ENCODE results near the gene BOK.

DNA sequence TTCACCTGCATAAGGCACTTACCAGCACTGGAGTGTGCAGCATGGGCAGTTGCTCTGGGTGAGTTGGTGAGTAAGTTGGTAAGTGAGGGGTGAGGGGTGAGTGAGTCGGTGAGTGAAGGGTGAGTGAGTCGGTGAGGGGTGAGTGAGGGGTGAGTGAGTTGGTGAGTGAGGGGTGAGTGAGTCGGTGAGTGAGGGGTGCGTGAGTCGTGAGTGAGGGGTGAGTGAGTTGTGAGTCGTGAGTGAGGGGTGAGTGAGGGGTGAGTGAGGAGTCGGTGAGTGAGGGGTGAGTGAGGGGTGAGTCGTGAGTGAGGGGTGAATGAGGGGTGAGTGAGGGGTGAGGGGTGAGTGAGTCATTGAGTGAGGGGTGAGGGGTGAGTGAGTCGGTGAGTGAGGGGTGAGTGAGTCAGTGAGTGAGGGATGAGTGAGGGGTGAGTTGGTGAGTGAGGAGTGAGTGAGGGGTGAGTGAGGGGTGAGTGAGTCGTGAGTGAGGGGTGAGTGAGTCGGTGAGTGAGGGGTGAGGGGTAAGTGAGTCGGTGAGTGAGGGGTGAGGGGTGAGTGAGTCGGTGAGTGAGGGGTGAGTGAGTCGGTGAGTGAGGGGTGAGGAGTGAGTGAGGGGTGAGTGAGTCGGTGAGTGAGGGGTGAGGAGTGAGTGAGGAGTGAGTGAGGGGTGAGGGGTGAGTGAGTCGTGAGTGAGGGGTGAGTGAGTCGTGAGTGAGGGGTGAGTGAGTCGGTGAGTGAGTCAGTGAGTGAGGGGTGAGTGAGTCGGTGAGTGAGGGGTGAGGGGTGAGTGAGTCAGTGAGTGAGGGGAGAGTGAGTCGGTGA lies 61.3 kb downstream of the BOK start:
- TF ChIP-seq ZFX (IDR thresholded peaks at IDR 0.05) (no peak), EGR1 (IDR thresholded peaks at IDR 0.05; ENCODE audit: low read depth) (no peak), POLR2A (IDR thresholded peaks at IDR 0.05; ENCODE audit: borderline replicate concordance, extremely low read depth, insufficient read depth, insufficient read length) (no peak)
- TF ChIP-seq, protein P1, sequence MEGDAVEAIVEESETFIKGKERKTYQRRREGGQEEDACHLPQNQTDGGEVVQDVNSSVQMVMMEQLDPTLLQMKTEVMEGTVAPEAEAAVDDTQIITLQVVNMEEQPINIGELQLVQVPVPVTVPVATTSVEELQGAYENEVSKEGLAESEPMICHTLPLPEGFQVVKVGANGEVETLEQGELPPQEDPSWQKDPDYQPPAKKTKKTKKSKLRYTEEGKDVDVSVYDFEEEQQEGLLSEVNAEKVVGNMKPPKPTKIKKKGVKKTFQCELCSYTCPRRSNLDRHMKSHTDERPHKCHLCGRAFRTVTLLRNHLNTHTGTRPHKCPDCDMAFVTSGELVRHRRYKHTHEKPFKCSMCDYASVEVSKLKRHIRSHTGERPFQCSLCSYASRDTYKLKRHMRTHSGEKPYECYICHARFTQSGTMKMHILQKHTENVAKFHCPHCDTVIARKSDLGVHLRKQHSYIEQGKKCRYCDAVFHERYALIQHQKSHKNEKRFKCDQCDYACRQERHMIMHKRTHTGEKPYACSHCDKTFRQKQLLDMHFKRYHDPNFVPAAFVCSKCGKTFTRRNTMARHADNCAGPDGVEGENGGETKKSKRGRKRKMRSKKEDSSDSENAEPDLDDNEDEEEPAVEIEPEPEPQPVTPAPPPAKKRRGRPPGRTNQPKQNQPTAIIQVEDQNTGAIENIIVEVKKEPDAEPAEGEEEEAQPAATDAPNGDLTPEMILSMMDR (IDR thresholded peaks at IDR 0.05 in 2 of 3, conservative IDR thresholded peaks at IDR 0.05 in 1 of 3; ENCODE audit: borderline replicate concordance in 1 of 3, insufficient read depth in 1 of 3, low read depth in 2 of 3, low read length in 2 of 3), result no peak

All from HCT116 (cell line).